Frontal cortex (tissue), 1 donor: ENCODE measurements around the gene NOL7. TPM values are rescaled to one million over a fixed set of nuclear protein-coding genes. Genes with fewer than 3 reads are reported as not detected.

Experiments
- total RNA-seq: library from RNA; depleted of rRNA; stranded (reverse); fragments of >200 nt; gene quantifications from one replicate; pipeline ENCODE4 v1.2.3, GENCODE V29; 2014

NOL7 gene
- total RNA-seq, 1 donor from 2014 or later: 46.5 TPM

Other genes with a start within 250 kb of the NOL7 start
- gene GFOD1, start 127.7 kb upstream of the NOL7 start, total RNA-seq: 32.2 TPM
- gene SIRT5, start 40.7 kb upstream of the NOL7 start, total RNA-seq: 25.3 TPM
- 91.3 TPM for gene RANBP9, start 96.5 kb downstream of the NOL7 start, total RNA-seq
- gene MCUR1, start 199.2 kb downstream of the NOL7 start, total RNA-seq: 25.3 TPM